Measurements from ENCODE around the gene KLF4.

KLF4 gene

DNA sequence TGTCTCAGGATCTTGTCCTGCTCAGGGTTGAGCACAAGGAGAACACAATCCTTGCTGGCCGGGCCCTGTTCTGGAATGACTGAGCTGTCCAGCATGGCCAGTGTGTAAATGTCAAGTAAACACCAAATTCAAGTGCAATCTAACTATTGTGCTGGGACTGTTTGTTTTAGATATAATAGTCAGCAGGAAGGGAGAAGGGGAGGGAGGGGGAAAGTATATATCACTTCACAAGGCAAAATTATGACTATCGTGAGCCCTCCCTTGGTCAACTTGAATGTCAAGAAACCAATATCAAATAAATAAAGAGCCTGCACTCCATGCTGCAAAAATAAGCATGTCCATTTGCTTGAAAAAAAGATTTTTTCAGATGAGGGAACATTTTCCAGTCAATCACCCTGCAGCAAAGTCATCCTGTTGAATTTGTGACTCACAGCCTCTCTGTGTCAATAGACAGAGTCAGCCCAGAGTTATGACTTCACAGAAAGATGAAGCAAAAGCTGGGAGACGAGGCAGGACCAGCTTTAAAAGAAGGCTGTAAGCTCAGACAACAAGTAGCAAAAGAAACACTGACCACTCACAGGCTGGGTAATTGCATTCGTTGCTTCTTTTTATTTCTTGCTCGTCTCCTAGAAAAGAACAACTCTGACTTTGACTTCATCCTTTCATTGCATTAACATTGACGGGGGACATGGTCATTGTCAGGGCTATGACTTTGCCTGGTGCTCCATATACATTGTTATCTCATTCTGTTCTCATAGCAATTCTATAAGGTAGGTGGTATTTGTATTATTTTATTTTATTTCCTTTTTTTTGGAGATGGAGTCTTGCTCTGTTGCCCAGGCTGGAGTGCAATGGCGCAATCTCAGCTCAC lies 15.3 kb upstream of the KLF4 start:
- no peak for TF ChIP-seq FOXP2 (optimal IDR thresholded peaks at IDR 0.05; ENCODE audit: borderline replicate concordance, extremely low read depth, extremely low read length, insufficient read depth)
- no peak for TF ChIP-seq TAF1 (IDR thresholded peaks at IDR 0.05; ENCODE audit: borderline replicate concordance, insufficient read depth, low read length)
- TF ChIP-seq SIN3A (IDR thresholded peaks at IDR 0.05; ENCODE audit: borderline replicate concordance, insufficient read depth, low read length) = no peak
- TF ChIP-seq, protein P1, sequence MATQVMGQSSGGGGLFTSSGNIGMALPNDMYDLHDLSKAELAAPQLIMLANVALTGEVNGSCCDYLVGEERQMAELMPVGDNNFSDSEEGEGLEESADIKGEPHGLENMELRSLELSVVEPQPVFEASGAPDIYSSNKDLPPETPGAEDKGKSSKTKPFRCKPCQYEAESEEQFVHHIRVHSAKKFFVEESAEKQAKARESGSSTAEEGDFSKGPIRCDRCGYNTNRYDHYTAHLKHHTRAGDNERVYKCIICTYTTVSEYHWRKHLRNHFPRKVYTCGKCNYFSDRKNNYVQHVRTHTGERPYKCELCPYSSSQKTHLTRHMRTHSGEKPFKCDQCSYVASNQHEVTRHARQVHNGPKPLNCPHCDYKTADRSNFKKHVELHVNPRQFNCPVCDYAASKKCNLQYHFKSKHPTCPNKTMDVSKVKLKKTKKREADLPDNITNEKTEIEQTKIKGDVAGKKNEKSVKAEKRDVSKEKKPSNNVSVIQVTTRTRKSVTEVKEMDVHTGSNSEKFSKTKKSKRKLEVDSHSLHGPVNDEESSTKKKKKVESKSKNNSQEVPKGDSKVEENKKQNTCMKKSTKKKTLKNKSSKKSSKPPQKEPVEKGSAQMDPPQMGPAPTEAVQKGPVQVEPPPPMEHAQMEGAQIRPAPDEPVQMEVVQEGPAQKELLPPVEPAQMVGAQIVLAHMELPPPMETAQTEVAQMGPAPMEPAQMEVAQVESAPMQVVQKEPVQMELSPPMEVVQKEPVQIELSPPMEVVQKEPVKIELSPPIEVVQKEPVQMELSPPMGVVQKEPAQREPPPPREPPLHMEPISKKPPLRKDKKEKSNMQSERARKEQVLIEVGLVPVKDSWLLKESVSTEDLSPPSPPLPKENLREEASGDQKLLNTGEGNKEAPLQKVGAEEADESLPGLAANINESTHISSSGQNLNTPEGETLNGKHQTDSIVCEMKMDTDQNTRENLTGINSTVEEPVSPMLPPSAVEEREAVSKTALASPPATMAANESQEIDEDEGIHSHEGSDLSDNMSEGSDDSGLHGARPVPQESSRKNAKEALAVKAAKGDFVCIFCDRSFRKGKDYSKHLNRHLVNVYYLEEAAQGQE (IDR thresholded peaks at IDR 0.05; ENCODE audit: insufficient read depth in 1 of 2, low read depth in 2 of 2, low read length in 2 of 2) = peak; percentile 70 to 89

DNA sequence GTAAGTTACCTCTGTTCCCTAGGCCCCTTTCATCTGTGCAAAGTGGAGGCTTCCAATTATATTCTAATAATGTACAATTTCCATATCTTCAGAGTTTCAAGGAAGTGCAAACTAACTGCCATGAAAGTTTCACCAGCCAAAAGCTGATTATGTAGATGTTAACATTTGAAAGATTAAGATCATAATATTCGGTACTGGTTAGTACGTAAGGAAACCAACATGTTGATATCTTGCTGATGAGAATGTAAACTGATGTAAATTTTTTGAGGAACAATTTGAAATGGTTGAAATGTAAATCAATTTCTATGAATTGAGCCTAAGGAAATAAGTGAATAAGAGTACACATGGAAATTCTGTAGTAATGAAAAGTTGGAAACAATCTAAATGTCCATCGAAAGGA lies 12.9 kb upstream of the KLF4 start:
- TF ChIP-seq TAF1 (IDR thresholded peaks at IDR 0.05; ENCODE audit: borderline replicate concordance, insufficient read depth, low read length) (no peak), POLR2AphosphoS5 (IDR thresholded peaks at IDR 0.05; ENCODE audit: low read depth, low read length) (no peak), FOXP2 (optimal IDR thresholded peaks at IDR 0.05; ENCODE audit: borderline replicate concordance, extremely low read depth, extremely low read length, insufficient read depth) (no peak), SIN3A (IDR thresholded peaks at IDR 0.05; ENCODE audit: borderline replicate concordance, insufficient read depth, low read length) (no peak)
- TF ChIP-seq, protein P1 (IDR thresholded peaks at IDR 0.05; ENCODE audit: insufficient read depth in 1 of 2, low read depth in 2 of 2, low read length in 2 of 2) = no peak

DNA sequence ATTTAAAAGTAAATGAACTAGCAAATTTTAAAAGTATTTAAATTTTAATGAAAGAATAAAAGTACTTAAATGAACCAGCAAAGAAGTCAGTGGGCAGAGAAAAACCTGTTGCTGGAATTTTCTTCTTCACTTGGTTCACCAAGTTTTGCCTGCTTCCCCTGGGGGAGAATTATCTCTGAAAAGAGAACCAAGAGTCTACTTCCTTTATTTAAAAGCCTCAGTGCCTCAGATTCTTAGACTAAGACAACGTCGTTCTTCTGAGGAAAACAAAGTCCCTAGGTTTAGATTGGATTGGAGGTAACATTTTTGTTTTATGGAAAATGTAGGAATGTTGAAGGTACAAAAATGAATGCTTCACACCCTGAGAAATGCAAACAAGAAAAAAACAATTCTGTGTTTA lies 7.4 kb upstream of the KLF4 start:
- TF ChIP-seq, protein P1 (IDR thresholded peaks at IDR 0.05; ENCODE audit: insufficient read depth in 1 of 2, low read depth in 2 of 2, low read length in 2 of 2) = no peak
- TF ChIP-seq FOXP2 (optimal IDR thresholded peaks at IDR 0.05; ENCODE audit: borderline replicate concordance, extremely low read depth, extremely low read length, insufficient read depth) = no peak
- no peak for TF ChIP-seq TAF1 (IDR thresholded peaks at IDR 0.05; ENCODE audit: borderline replicate concordance, insufficient read depth, low read length)

DNA sequence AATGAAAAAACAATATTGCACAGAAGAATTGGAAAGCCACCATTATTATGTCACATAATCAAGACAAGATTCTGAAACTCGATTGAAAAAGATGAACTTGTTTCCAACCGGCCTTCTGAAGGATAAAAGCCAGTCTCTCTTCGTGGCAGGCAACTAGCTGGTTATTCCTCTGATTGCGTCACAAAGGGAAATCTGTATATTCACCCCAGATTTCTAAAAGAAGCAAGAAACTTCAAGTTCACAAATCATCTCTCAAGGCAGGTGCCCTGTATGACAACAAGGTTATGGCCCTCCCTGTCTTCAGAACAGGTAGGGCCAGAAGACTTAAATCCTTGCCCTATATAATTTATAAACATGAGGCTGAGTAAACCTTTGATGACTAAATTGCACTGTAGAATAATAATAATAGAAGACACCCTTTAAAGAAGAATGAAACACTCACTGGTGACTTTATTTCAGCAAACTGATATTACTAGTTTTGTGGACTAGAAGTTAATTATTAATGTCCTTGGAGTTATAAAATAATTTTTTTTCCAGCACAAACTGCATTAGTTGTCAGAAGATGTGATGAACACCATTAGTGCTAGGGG lies 2.9 kb upstream of the KLF4 start:
- no peak for TF ChIP-seq POLR2AphosphoS5 (IDR thresholded peaks at IDR 0.05; ENCODE audit: low read depth, low read length)
- TF ChIP-seq SIN3A (IDR thresholded peaks at IDR 0.05; ENCODE audit: borderline replicate concordance, insufficient read depth, low read length) = no peak
- no peak for TF ChIP-seq FOXP2 (optimal IDR thresholded peaks at IDR 0.05; ENCODE audit: borderline replicate concordance, extremely low read depth, extremely low read length, insufficient read depth)

DNA sequence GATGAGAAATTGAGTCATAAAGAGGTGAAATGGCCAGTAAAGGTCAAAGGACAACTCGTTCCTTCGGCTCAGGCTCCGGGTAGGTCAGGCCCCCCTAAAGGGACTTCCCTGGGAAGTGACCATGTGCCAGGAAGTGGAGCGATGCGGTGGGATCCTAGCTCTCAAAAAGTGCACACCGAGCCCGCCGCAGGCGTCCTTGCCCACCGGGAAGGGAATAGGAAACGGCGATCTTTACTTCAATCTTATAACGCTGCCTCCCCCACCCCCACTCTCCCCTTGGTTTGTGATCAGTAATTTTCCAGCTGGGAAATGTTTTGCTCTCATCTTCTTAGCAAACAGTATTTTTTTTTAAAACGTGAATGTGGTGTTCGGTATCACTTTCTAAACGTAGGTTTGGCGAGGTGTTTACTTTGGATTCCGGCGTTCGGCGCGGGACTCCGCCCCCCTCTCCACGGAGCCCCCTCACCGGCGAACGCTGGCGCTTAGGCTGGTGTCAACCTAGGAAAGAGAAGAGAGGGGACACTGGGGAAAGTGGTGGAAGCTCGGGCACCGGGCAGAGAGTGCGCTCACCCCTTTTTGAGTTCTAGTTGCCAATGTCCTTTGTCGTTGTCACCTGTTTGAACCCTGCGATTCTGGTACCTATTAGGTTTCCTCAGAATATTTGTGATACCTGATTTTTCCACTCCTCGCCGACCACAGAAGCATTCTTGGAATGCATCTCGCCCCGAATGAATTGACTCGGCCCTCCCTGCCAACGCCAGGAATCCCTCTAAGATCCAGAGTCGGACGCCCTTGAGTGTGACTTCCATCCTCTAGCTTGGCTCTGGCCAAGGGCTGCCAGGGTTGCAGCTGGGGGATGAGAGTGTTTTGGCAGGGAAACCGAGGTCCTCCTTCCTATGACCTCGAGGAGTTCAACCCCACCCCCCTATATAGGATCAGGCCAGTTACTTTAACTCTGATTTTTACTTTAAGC lies 1.8 kb upstream of the KLF4 start:
- TF ChIP-seq FOXP2 (optimal IDR thresholded peaks at IDR 0.05; ENCODE audit: borderline replicate concordance, extremely low read depth, extremely low read length, insufficient read depth) = no peak
- TF ChIP-seq TAF1 (IDR thresholded peaks at IDR 0.05; ENCODE audit: borderline replicate concordance, insufficient read depth, low read length) = no peak
- TF ChIP-seq SIN3A (IDR thresholded peaks at IDR 0.05; ENCODE audit: borderline replicate concordance, insufficient read depth, low read length) = no peak
- no peak for TF ChIP-seq POLR2AphosphoS5 (IDR thresholded peaks at IDR 0.05; ENCODE audit: low read depth, low read length)
- TF ChIP-seq, protein P1 (IDR thresholded peaks at IDR 0.05; ENCODE audit: insufficient read depth in 1 of 2, low read depth in 2 of 2, low read length in 2 of 2) = no peak

All from PFSK-1 (cell line).